HG02588 (cell line): ENCODE measurements around the gene CNST.
"Not testable (repeated sequence)": the region's sequence is repeated elsewhere in the genome, so short reads cannot be mapped to it uniquely, and the experiment has no call there.

Experiments
- ATAC-seq: cut with Tn5 transposase; IDR thresholded peaks from one replicate; pipeline ENCODE4 v1.9.1; 2021; ENCODE audit warnings: mild to moderate bottlenecking, moderate library complexity; ENCODE audit not compliant: unreplicated experiment

CNST gene

GRCh38 chr1:246558041-246558440 is 8.2 kb upstream of the CNST start:
- no peak for ATAC-seq

DNA sequence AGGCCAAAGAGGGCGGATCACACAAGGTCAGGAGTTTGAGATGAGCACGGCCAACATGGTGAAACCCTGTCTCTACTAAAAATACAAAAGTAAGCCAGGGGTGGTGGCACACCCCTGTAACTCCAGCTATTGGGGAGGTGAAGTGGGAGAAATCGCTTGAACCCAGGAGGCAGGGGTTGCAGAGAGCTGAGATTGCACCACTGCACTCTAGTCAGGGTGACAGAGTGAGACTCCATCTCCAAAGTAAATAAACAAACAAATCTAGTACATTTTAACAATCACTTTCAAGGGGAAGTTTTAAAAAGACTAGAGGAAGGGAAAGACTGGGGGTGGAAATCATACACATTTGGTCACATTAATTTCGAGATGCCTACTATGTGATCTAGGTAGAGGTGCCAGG is 6.9 kb upstream of the CNST start:
- ATAC-seq = no peak

GRCh38 chr1:246560833-246561232 is 5.4 kb upstream of the CNST start:
- not testable (repeated sequence) for ATAC-seq

DNA sequence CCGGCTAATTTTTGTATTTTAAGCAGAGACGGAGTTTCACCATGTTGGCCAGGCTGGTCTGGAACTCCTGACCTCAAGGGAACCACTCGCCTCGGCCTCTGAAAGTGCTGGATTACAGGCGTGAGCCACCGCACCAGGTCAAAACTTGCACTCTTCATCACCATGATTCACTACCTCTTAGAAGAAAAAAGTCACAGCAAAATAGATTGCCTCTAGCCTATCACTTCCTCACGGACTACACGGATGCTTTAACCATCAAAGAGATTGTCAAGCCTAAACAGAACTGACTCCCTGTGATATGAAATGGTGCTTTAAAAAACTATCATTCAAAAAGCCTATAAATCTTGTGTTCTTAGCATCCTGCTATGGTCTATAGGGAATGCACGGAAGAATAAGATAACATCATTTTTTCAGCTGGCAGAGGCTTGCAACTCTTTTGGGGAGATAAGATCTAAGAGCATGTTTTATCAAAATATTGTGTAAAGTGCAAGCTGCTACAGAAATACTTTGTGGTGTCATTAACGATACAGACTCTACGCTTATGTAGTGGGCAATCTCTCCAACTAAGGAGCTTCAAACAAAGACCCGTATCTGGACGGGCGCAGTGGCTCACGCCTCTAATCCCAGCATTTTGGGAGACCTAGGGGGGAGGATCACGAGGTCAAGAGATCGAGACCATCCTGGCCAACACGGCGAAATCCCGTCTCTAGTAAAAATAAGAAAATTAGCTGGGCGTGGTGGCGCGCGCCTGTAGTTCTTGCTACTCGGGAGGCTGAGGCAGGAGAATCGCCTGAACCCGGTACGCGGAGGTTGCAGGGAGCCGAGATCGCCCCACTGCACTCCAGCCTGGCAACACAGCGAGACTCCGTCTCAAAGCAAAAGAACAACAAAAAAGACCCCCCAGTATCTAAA is 1.2 kb upstream of the CNST start:
- no peak for ATAC-seq

- no peak for ATAC-seq
Observed at GRCh38 chr1:246565751-246566127, 517 bp upstream of the CNST start.

GRCh38 chr1:246566813-246567645 is 773 bp downstream of the CNST start:
- ATAC-seq = peak; percentile 20

- no peak for ATAC-seq
Observed at GRCh38 chr1:246567646-246568235, 1.5 kb downstream of the CNST start.

DNA sequence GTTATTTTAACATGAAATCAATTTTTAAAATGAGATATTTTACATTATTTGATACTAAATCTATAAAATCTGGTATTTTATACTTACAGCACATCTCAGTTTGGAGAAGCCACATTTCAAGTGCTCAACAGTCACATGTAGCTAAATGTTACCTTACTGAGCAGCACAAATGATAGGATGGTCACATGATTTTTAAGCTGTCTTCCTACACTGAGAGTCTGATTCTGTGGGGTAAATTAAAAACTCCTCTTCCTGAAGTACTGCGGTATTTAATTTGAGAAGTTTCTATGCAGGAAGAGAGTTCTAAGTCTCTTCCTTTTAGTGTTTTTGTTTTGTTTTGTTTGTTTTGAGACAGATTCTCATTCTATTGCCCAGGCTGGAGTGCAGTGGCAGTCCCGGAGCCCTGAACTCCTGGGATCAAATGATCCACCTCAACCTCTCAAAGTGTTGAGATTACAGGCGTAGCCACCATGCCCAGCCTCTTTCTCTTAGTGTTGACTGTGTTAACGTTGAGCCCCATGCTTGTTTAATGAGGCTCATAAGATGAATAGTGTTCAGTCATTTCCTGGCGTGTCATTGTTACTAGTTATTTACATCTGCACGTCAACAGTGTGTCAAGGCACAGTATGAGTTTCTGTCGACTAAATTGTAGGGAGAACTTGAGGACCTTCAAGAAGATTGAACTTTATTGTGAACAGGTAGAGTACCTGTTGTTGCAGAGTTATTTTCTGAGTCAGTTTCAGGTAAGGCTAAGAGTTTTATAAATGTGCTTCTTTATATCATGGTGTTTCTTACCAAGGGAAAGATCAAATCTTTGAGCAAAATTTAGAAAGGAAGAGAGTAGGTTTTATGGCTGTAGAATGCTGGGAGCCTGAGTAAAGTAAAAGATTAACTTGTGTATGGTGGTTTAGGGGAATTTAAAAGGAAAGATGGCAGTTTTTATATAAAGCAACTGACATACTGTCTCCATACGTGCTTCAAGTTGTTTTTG is 3.3 kb downstream of the CNST start:
- ATAC-seq = no peak

DNA sequence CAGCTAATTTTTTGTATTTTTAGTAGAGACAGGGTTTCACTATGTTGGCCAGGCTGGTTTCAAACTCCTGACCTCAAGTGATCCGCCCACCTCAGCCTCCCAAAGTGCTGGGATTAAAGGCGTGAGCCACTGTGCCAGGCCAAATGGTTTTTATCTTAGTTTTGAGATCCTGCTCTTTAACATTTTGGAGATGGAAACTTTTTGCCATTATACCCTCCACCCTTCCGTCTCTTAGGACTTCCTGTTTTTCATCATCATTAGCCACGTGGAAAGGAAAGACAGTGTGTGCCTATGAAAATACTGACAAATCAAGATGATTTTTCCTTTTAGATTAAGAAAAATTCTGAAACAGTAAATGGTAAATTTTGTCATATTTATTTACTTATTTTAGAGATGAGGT is 5.1 kb downstream of the CNST start:
- ATAC-seq = not testable (repeated sequence)

GRCh38 chr1:246571953-246572352 is 5.7 kb downstream of the CNST start:
- ATAC-seq = no peak

GRCh38 chr1:246572785-246573184 is 6.5 kb downstream of the CNST start:
- no peak for ATAC-seq

DNA sequence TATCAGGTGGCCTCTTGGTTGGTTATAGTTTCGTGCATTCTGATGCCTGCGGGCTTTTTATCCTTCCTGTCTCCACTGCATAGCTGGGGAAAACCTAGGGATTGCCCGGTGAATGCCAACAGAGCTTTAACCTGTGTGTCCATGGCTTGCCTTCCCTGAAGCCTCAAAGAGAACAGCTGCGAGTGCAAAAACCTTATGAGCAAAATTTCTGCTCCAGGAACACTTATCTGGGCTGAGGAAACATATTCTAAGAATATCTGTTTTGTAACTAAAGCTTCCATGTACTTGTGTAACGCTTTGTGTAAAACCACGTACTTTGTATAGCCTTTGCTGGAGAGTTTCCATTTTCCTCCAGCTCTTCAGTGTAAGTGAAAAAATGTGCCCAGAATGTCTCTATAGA is 7.2 kb downstream of the CNST start:
- no peak for ATAC-seq

- ATAC-seq = no peak
Observed at GRCh38 chr1:246576709-246577032, 10.4 kb downstream of the CNST start.

GRCh38 chr1:246577082-246577719 is 10.9 kb downstream of the CNST start:
- ATAC-seq = no peak

- ATAC-seq = no peak
Observed at GRCh38 chr1:246577720-246578106, 11.5 kb downstream of the CNST start.

DNA sequence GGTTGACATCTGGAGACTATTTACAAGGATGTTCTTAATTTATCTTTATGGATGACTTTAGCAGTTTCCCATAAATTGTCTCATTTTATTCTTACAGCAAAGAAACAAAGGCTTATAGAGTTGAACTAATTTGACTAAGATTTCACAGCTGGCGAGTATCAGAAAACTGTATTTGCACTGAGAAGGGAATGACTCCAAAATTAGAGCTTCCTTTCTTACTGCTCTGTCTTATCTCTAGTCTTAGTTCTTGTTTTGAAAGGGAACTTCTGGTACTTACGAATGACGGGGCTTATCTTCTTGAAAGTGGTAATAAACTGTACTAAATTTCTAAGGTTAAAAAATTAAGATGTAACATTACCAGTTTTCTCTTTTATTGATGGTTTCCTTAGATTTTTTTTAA is 13.6 kb downstream of the CNST start:
- peak; percentile 62 for ATAC-seq

DNA sequence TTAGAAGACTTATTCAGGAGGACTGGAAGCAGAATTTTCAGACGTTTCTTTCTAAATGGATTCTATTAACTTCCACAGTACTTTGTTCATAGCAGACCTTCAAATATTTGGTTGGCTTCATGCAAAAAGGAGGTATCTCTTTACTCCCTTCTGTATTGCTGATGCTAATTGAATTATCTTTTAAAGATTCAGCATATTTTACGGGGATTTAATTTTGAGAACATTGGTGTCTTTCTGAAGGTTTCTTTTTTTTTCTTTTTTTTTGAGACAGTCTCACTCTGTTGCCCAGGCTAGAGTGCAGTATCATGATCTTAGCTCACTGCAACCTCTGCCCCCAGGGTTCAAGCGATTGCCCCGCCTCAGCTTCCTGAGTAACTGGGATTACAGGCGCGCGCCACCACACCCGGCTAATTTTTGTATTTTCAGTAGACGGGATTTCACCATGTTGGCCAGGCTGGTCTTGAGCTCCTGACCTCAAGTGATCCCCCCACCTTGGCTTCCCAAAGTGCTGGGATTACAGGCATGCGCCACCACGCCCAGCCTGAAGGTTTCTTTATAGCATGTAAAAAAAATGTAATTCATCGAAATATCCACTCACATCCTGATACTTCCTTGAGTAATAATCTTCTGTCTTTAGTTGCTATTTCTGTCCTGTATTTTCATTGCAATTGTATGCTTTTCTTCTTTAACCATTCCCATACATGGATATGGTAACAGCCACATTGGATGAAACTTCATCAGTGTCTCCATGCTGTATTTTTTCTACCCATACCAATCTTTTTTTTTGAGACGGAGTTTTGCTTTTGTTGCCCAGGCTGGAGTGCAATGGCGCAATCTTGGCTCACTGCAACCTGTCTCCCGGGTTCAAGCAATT is 14.5 kb downstream of the CNST start:
- ATAC-seq = no peak

DNA sequence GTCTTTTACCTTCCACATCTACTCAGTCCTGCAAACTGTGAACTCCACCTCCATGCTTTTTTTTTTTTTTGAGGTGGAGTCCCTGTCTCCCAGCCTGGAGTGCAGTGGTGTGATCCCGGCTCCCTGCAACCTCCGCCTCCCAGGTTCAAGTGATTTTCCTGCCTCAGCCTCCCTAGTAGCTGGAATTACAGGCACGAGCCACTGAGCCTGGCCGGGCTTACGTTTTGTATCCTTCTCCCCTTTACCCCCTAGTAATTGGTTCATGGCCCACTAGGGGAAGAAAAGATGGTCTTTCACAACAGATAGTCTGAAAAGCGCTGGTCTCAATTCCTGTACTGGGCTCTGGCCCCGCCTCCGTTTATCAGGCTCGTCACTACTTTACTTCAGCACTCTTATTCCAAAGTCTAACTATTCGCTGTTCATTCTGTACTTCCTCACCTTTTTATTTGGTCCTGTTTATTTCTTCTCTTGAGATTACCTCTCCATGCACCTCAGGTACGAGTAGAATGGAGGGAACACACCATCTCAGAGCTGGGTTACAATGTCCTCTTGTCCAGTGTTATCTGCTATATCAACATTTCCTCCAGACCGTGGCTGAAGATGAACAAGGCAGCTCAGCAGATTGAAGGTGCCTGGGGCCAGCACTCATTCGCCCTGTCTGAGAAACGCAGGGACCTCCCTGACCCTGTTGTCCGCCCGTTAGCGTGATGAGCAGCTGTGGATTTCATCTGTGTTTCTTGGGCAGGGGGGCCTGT is 16.2 kb downstream of the CNST start:
- ATAC-seq = no peak
